HPDE6-E6E7 (cell line): ENCODE measurements around the gene MCAT.
"Not testable (repeated sequence)": the region's sequence is repeated elsewhere in the genome, so short reads cannot be mapped to it uniquely, and the experiment has no call there.

Source experiments
- DNase-seq: peaks from one replicate; pipeline ENCODE4 v3.0.0; 2011; ENCODE audit warnings: missing footprints; ENCODE audit errors: extremely low spot score

MCAT gene

DNA sequence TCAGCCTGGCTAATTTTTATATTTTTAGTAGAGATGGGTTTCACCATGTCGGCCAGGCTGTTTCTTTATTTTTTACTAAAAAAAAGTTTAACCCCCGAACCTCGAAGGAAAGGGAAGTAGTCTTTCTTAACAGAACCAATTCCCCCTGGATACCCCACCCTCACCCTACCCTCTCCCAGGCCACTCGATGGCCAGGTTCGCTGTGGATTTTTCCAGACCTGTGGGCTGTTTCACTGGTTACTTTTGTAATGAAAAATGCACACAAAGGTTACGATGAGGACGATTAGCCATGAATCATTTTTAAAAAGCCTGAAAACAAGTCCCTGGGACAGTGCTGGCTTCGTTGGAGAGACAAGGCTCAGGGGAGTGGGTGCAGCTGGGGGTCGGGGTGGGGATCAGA lies 10.7 kb upstream of the MCAT start:
- DNase-seq, result no peak

DNA sequence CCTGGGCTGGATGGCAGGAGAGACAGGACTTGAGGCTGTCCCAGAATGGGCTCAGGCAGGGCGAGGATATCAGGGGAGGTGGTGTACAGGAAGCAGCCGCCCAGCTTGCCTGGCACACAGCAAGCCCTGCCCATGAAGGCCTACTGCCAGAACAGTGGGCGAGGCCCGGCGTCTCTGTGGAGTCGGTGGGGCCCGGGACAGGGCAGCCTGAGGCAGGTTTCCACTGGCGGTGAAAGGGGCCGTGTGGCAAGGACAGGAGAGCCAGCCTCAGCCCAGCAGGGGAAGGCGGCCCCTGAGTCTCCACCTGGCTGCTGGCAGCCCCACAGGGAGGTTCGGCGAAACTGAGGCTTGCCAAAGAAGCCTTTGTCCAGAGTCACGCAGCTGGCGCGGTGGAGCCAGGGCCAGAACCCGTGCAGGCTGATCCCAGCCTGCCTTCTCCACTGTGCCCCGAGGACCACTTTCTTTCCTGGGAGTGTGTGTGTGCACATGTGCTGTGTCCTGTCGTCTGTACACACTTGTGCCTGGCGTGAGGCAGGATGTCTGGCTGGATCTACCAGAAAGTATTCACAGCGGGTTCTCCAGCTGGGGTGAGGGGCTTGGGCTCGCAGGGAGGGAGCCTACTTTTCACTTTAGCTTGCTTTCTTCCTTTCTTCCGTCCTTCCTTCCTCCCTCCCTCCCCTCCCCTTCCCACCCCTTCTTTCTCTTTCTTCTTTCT lies 9.3 kb upstream of the MCAT start:
- no peak for DNase-seq

DNA sequence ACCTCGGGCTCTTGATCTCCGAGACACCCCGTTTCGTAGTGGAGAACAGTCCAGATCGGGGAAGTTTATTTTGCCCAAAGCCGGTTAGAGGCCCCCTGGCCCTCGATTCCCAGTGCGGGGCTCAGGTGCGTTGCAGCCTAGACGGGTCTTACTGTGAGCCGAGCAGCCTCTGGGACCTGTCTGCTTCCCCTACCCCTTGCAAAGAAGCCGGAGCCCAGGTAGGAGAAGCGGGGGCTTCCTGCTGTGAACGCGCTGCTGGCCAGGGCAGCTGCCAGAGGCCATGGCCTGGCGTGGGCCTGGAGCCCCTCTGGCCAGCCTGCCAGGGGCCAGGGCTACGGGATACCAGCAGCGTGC lies 8.8 kb upstream of the MCAT start:
- no peak for DNase-seq

DNA sequence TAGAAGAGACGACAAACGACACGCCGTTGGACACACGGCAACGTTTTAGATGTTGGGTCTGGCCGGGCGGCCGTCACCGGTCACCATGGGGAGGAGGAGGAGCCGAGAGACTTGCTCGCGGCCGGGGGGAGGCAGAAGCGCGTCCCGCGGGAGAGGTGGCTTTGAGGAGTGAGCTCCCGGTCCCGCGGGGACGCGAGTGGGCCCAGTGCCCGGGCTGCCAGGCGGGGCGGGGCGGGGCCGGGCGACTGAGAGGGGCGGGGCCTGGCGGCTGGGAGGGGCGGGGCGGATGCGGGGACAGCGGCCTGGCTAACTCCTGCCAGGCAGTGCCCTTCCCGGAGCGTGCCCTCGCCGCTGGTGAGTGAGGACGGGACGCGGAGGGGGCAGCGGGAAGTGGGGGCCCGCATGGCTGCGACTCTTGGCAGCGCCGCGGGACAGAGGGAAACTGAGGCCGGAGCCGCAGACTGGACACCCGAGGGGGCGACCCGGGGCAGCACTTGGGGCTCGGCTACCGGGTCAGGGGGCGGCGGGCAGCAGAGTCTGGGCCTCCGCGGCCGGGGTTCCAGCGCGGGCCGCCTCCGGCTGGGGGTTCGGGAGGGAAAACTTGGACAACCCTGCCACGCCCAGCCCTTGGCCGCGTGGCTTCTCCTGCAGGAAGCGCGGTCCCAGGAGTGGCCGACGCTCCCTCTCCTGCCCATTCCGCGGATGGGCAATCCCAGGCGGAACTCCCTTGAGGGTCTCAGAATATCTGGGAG lies 8.2 kb upstream of the MCAT start, which contains the start of gene TSPO:
TSS of gene TSPO (plus strand) at position 309 of the 752 bp plus-strand sequence. CDS start 7,680 bp downstream, outside the sequence.
- no peak for DNase-seq

DNA sequence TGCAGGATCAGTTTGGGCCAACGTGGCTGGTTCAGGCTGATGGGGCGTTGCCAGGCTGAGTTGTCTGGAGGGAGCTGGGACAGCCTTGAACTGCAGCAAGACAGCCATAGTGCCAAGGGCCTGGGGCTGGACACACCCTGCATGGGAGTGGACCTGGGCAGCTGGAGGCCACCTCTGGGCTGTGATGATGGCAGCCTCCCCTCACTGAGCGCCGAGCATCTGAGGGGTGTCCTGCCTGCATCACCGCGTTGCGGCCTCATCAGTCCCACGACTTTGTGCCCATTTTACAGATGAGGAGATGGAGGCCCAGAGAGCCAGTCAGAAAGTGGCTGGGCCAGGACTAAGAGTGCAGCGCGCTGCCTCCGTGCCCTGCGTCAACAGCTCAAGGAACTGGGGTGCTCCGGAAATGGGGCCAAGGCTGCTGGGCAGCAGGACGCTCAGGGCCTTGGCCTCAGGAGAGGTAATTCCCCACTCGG lies 7.6 kb upstream of the MCAT start:
- no peak for DNase-seq

DNA sequence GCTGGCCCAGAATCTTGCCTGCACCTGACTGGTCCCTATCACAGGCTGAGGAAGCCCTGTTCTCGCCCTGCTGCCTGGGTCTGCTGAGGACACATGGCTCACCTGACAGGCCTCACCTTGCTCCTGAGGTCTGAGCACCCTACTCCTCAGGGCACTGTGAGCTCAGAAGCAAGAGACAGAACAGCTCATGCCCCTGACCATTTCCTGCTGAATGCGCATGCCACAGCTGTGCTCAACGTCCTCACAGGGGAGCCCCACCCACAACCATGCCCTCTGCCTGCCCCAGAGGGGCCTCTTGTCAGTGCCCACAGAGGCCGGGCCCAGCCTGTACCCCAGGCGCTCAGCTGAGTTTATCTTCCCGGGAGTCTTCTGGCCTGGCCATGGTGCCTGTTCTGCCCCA lies 5.4 kb upstream of the MCAT start:
- DNase-seq, result no peak

DNA sequence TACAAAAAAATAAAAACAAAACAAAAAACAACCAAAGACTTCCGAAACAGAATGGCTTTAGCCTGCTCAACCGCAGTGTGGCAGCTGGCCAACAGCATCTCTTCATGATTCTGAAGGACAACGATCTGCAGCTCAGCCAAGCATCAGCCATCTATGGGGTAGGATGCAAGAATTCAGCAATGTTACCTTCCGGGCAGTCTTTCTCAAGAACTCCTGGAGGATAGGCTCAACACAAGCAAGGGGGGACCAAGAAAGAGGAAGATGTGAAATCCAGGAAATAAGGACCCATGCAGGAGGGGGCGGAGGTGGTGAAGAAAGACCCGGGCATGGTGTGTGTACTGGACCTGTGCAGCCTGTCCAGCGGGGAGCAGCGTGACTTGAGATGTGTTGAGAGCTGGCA lies 4.6 kb upstream of the MCAT start:
- no peak for DNase-seq

DNA sequence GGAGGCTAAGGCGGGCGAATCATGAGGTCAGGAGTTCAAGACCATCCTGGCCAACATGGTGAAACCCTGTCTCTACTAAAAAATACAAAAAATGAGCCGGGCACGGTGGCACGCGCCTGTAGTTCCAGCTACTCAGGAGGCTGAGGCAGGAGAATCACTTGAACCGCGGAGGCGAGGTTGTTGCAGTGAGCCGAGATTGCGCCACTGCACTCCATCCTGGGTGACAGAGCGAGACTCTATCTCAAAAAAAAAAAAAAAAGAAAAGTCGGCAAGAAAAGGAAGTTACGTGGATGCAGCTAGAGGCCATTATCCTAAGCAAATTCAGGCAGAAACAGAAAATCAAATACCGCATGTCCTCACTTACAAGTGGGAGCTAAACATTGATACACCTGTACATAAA lies 3.1 kb upstream of the MCAT start:
- not testable (repeated sequence) for DNase-seq

DNA sequence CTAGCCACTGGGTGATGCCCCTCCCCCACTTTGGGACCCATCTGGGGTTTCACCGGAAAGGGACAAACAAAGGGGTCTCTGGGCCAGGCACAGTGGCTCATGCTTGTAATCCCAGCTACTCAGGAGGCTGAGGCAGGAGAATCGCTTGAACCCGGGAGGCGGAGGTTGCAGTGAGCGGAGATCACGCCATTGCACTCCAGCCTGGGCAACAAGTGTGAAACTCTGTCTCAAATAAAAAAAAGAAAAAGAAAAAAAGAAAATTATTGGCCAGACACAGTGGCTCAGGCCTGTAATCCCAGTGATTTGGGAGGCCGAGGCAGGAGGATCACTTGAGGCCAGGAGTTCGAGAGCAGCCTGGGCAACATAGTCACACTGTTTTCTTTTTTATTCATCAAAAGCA lies 2.2 kb upstream of the MCAT start:
- DNase-seq, result not testable (repeated sequence)

DNA sequence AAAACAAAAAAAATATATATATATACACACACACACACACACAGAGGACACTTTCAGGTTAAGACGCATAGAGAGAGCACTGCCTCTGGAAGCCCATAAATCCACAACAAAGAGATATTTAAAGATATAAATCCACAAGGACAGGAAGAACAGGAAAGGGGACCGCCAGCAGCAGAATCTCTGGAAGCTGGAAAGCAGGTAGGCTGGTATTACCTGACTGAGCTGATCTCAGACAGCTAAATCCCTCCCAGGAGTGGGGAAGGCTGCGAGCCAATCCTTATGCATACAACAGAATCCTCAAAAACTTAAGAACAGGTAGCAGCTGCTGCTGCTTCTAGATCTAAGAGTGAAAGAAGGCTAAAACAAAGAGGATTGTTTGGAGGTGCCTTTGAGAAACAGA lies 1.8 kb upstream of the MCAT start:
- no peak for DNase-seq

DNA sequence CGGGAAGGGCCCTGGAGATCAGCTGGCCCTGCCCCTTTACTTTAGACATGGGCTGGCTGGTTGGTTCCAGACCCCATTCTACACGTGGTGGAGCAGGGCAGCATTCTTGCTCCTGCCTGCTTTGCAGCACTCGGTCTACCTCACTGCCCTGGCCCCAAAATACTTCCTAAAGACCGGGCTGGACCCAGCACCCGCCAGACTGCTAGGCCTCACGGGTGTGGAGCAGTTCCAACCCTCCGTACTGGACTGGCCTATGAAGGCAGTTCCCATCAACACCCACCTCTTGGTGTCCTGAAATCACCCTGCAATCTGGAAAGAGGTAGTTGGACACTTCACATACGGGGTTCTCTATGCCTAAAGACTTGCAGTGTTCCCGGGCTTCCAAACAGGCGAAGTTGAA lies 6.4 kb downstream of the MCAT start:
- DNase-seq, result no peak

DNA sequence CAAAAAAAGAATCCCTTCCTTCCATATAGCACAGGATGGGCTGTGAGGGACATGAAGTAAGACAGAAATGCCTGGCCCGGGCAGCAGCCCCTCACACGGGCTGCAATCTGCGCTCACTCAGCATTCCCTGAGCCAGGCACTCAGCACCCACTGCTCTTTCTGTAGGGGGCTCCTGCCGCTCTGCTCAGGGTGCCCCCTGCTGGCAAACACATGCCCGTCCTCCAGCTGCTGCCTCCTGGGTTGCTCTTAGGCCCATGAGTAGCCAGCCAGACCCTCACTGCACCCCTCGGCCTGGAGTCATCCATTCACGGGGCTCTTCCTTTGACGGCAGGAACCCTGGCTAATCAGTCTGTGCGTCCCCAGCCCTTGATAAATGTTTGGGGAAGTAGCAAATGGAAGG lies 6.9 kb downstream of the MCAT start:
- DNase-seq, result no peak

DNA sequence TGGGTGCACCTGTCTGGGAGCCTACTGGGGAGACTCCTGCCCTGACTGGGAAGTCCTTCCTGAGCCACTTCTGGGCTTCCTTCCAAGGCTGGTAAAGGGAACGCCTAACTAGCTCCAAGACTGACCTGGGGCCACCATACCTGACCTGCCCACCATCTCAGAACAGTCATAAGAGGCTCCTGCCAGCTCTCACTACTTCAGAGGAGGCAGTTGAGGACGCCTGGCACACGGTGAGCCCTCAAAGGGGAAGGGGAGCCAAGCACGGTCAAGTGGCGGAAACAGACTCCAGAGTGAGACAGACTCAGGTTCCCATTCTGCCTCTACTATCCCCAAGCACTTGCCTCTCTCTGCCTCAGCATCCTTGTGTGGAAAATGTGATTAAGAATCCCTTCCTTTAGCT lies 7.6 kb downstream of the MCAT start:
- DNase-seq, result no peak

DNA sequence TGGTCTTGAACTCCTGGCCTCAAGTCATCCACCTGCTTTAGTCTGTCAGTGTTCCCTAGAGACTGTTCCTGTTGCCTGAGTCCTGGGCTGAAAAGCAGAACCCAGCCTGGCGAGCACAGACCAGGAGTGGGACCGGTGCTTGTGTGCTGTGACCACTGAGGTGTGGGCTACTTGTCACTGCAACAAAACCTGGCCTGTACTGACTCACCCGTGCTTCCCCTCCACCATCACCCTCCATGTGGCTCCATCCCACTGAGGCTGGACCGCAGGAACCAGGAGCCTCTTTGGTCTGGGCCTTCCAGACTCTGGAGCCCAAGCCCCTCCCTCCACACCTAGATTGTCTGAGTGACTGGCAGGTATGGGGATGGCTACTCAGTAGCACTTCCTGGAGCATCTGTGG lies 8.6 kb downstream of the MCAT start:
- no peak for DNase-seq

DNA sequence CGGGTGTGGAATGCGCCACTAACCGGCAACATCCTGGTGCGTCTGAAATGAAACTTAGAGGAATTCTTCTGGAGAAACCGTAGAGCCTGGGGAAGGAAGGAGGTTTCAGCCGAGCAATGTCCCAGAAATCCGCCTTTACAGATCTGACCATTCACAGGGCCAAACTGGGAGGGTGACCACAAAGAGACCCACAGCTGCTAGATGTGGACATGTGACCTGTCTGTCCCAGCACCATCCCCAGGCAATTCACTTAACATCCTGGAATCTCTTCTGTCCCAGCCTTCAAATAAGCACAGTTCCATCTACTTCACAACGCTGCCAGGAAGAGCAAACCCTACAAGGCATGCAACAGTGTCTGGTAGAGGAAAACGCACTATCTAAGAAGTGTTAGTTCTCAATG lies 9.8 kb downstream of the MCAT start:
- DNase-seq, result no peak

DNA sequence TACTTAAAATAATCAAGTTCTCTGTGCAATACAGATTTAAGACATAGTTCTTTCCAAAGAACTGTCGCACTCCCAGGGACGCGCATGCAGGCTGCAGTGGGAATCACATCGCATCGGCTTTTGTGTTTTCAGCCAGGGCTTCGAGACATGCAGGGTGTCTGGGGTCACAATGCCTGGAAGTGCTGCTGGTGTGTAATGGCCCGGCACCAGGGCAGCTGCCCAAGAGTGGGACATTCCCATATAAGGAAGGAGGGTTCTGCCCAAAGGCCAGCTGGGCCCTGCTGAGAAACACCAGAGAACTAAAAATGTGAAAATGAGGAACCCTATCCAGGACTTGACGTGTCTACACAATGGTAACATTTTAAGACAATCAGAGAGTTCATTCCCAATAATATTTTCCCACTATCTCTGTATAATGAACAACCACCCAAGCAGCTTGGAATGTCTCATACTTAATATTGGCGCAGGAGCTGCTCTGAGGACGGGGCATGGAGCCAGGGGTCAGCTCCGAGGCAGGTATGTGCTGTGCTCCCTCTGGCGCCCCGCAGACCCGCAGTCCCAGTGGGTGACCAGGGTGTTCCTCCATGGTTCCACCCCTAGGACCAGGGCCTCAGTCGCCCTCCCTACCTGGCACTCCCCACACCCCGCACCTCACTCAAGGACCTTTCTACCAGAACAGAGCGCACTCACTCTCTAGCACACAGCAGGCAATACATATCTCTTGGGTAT lies 11.3 kb downstream of the MCAT start:
- DNase-seq, result no peak

DNA sequence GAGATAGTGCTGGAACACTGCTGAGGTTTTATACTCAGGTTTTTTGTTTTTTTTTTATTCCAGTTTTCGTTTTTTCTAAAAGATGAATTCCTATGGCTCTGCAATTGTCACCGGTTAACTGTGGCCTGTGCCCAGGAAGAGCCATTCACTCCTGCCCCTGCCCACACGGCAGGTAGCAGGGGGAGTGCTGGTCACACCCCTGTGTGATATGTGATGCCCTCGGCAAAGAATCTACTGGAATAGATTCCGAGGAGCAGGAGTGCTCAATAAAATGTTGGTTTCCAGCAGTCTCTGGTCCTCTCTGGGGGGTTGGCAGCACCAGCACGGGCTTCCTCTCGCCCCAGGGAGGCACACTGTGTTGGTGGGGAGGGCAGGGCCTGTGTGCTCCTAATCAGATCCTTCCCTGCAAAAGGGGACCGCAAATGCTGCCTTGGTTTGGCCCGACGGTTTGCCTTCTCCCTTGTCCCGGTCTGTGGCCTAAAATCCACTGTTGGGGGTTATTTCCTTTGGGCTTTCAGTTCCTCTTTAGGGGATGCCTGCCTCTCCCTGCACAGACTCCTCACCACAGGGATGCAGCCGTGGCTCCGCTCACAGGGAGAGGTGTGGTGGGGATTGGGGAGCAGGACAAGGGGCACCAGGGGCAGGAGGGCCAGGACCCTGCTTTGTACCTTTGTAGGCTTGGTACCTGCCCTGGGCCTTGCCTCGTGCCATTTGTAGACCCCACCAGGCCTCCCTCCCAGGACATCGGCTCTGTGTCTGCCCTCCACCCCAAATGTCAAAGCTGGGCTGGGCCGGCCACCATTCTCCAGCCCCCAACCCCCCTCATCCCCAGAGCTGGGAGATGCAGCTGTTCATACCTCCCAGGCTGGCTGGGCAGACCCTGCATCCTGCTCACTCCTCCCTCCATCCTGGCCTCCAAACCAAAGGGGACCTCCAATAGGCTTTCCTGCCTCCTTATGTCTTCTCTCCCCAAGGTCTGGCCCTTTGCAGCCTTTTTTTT lies 13.5 kb downstream of the MCAT start:
- no peak for DNase-seq

DNA sequence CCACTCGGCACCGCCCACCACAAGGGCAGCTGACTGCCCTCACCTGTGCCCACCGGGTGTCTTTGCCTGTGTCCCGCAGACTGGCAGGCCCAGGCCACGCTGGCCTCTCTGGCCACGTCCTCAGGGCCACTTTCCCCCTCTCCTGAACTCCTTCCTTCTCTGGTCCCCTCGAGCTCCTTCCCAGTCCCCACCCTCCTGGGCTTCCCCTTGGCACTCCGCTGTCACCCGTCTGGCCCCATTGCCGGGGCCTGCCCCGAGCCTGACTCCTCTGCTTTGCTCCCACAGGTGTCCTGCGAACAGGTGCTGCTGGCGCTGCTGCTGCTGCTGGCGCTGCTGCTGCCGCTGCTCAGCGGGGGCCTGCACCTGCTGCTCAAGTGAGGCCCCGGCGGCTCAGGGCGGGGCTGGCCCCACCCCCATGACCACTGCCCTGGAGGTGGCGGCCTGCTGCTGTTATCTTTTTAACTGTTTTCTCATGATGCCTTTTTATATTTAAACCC lies 14.2 kb downstream of the MCAT start:
- DNase-seq, result no peak

DNA sequence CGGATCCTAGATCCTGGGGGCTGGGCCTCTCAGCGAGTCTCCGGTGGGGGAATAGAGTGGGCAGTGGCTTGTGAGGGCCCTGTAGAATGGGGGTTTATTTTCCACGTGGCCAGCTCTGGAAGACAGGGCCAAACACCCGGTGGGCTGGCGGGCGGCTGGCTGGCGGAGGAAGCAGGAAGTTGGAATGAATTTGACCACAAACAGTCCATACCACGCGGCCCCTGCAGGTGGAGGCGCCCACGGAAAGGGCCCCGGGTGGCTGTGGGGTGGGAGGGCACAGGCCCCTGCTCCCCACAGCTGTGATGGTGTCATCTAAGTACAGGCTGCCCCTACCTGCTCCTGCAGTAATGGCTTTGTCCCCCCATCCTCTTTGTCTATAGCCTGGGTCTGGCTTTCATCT lies 15.1 kb downstream of the MCAT start:
- no peak for DNase-seq

DNA sequence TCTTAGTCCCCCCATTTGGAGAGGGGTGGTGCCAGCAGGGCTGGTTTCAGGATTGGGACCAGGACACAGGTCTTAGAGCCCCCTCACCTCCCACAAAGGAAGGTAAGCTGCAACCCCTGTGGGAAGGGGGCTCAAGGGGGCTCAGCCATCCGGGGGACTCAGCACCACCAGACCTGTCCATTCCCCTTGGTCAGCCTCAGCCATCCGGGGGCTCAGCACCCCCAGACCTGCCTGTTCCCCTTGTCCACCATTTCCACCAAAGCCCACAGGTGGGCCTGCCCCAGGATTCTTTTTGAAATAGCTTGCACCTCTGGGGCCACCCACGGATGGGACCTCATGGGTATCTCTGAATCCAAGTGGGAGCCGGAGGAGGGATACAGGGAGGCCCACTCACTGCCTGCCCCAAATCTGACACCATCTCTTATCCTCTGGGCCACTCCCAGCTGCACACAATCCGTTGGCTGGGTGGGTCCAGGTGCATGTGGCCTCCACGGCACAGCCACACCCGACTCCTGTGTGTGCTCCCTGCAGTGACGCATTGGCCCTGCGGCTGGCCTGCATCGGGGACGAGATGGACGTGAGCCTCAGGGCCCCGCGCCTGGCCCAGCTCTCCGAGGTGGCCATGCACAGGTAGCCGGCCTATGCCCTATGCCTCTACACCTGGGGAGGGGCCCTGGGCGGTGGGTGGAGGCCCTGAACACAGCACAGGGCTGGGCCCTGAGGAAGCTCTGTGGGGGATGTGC lies 15.9 kb downstream of the MCAT start:
- peak; percentile 84 for DNase-seq
